NCI-H2227 treated with DMSO at 0.1 percent for 48 hours (cell line): ENCODE results near the gene RINT1.
"Not testable (repeated sequence)": the region's sequence is repeated elsewhere in the genome, so short reads cannot be mapped to it uniquely, and the experiment has no call there.

Source experiments
- DNase-seq: peaks from one replicate; lab custom pipeline; 2025; lab: John Stamatoyannopoulos, UW

The RINT1 gene

GRCh38 chr7:105532709-105533460 is 884 bp downstream of the RINT1 start:
- DNase-seq = no peak

- DNase-seq = no peak
Measured at GRCh38 chr7:105538339-105538738, 6.3 kb downstream of the RINT1 start.

- DNase-seq = no peak
Measured at GRCh38 chr7:105559926-105560325, 27.9 kb downstream of the RINT1 start.

GRCh38 chr7:105565190-105565589 is 33.2 kb downstream of the RINT1 start:
- no peak for DNase-seq

- no peak for DNase-seq
Measured at GRCh38 chr7:105567024-105567423, 35.0 kb downstream of the RINT1 start.

- DNase-seq = no peak
Measured at GRCh38 chr7:105567821-105568220, 35.8 kb downstream of the RINT1 start.

GRCh38 chr7:105571891-105572290 is 39.9 kb downstream of the RINT1 start:
- DNase-seq = no peak

GRCh38 chr7:105577251-105577650 is 45.2 kb downstream of the RINT1 start:
- no peak for DNase-seq

- no peak for DNase-seq
Measured at GRCh38 chr7:105578496-105578895, 46.5 kb downstream of the RINT1 start.

GRCh38 chr7:105580022-105580740 is 48.2 kb downstream of the RINT1 start:
- peak; percentile 62 for DNase-seq

GRCh38 chr7:105581066-105581811 is 49.2 kb downstream of the RINT1 start, which contains the start of gene EFCAB10:
EFCAB10 (minus strand) TSS chr7:105581493; CDS start chr7:105581463, 30 bp downstream.
- peak; percentile 90 for DNase-seq

GRCh38 chr7:105583061-105583460 is 51.1 kb downstream of the RINT1 start:
- DNase-seq = no peak

- DNase-seq = no peak
Measured at GRCh38 chr7:105584165-105584564, 52.2 kb downstream of the RINT1 start.

GRCh38 chr7:105585850-105586500 is 54.0 kb downstream of the RINT1 start:
- no peak for DNase-seq

- no peak for DNase-seq
Measured at GRCh38 chr7:105587909-105588635, 56.1 kb downstream of the RINT1 start.

GRCh38 chr7:105589356-105590077 is 57.5 kb downstream of the RINT1 start:
- DNase-seq = peak; percentile 81

- DNase-seq = no peak
Measured at GRCh38 chr7:105590793-105591192, 58.8 kb downstream of the RINT1 start.

- DNase-seq = no peak
Measured at GRCh38 chr7:105591522-105591921, 59.5 kb downstream of the RINT1 start.

GRCh38 chr7:105594034-105594433 is 62.0 kb downstream of the RINT1 start:
- no peak for DNase-seq

- no peak for DNase-seq
Measured at GRCh38 chr7:105596866-105597265, 64.9 kb downstream of the RINT1 start.

GRCh38 chr7:105599080-105599479 is 67.1 kb downstream of the RINT1 start:
- not testable (repeated sequence) for DNase-seq
